CD1c-positive myeloid dendritic cell (primary cell): ENCODE data around the gene WNK1.
A peak's percentile ranks its signal among the peaks of the same experiment; 100 is the strongest.
"Not testable (repeated sequence)": the region's sequence is repeated elsewhere in the genome, so short reads cannot be mapped to it uniquely, and the experiment has no call there.

Source experiments
- DNase-seq: peaks from one replicate; pipeline ENCODE4 v3.0.0-alpha.2; 2016; ENCODE audit errors: extremely low spot score

WNK1 gene

DNA sequence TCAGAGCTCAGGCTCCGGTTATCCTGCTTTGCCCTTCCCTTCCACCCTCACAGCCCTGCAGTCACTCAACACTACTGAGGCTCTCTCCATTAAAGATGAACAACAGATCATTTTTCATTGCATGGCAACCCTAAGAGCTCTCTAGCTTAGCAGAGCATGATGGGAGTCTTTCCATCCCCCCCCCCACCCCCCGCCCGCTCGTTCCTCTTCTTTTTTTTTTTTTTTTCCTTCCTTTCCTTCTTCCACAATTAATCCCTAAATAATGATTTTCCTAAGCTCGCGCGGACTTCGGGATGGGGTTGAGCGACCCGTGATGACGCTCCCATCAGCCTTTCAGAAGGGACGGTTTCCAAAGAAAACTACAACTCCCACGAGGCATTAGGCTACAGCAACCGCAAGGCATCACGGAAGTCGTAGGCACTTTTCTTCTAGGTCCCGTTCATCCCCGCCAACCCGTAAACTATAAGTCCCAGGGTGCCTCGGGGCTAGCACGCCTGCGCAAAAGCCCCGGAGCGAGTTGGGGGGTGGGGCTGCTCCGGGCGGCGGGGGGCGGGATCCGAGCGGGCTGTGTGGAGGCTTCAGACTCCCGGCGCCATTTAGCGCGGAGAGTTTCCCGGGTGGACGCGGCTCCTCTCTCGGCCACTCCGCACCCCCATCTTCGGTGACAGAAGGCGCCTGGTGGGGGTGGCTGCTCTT, at the start of gene WNK1:
WNK1 (plus strand) TSS at position 581 of the 696 bp plus-strand sequence. CDS start 987 bp downstream, outside the sequence.
- peak; percentile 99 for DNase-seq

DNA sequence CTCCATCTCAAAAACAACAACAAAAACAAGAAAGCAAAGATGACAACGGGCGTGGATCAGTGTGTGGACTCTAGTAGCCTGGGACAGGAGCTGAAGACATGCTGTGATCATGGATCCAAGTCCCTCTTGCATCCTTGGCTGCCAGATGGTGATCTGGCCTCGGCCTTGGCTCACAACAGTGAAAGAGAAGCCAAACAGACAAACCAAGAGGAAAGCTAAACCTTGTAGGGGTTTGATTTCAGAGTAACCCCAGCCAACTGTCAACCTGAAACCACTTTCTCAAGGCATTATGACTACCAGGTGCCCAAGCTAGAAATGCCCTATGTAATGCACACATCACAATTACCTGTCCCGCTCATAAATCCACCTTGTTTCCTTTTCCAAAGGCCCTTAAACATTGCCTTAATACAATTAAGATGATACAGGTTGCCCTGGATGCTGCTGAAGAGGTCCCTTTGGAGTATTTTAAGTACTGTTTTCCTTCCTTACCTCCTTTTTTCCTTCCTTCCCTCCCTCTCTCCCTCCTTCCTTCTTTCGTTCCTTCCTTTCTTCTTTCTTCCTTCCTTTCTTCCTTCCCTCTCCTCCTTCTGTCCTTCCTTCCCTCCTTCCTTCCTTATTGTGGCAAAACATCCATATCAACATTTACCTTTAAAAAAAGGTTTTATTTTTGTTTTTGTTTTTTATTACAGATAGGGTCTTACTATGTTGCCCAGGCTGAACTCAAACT, 47.7 kb upstream of the WNK1 start:
- no peak for DNase-seq

DNA sequence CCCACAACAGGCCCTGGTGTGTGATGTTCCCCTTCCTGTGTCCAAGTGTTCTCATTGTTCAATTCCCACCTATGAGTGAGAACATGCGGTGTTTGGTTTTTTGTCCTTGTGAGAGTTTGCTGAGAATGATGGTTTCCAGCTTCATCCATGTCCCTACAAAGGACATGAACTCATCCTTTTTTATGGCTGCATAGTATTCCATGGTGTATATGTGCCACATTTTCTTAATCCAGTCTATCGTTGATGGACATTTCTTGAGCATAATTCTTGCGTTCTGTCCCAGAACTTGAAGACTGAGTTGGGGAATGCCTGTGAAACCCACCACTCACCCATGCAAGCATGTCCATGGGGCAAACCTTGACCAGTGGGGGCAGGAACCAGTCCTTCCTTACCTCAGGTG, 44.3 kb upstream of the WNK1 start:
- DNase-seq: not testable (repeated sequence)

DNA sequence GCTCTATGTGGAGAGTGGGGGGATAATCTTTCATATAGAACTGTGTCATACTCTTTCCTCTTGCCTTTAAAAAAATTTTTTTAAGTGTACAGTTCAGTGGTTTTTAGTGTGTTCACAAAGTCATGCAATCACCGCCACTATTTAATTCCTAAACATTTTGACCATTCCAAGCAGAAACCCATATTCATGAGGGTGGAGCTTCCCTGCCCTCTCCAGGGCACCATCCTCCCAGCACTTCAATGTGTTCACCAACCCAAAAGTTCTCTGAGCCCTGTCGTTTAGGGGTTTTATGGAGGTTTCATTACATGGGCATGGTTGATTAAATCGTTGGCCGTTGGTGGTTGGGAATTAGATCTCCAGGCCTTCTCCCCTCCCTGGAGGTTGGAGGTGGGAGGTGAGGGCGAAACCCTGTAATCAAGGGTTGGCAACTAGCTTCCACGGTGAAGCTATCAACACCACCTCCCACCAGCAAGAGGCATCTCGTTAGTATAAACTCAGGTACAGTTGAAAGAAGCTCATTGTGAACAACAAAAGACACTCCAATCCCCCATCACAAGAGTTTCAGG, 42.8 kb upstream of the WNK1 start:
- no peak for DNase-seq

DNA sequence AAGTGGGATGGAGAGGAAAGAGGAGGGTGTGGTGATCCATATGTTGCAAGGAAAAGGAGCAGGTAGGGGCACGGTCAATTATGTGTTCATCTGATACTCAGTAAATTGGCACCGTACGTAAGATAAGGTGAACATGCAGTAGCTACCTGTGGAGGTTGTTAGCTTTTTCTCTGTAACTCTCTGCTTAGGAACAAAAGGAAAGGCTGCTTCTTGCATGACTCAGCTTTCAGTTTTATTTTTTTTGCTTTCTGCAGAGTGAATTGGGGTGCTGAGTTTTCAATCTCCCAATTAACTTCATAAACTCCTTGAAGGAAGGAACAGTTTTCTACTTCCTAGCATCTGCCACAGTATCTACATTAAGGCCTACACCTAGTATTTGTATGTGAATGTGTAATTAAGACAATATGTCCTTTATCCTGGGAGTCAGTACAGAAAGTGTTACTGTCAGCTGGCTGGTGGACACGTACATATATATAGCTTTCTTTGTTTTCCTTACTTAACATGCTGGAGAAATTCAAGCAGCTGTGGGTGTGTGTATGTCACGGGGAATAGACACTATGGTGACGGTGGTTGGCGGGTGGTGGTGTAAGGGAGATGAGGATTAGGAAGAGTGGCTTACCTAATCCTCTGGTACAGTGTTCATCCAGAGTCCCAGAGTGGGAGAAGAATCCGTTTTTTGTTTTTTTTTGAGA, 40.1 kb upstream of the WNK1 start:
- DNase-seq: no peak

DNA sequence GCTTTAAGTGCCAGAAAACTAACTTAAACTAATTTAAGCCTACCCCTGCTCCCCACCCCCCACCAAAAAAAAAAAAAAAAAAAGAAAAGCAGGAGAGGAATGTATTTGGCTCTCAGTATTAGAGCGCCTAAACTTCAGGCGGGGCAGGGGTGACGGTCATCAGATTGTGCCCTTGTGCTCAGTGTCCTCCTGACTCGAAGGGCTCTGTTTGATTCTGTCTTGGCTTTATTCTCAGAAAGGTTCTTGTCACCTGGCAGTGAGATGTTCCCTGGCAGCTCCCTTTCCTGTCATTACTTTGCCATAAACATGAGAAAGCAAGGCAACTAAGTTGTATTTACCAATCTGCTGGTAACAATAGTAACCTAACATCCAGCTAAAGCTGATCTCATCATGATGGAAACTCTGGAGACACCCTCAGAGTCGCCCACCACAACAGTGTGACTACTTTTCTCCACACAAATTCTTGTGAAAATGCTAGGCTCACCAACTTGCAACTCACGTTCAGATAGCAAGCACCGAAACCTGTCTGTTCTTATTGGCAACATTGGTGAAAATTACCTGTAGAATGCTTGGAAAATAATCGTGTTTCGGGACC, 39.0 kb upstream of the WNK1 start:
- DNase-seq: no peak

DNA sequence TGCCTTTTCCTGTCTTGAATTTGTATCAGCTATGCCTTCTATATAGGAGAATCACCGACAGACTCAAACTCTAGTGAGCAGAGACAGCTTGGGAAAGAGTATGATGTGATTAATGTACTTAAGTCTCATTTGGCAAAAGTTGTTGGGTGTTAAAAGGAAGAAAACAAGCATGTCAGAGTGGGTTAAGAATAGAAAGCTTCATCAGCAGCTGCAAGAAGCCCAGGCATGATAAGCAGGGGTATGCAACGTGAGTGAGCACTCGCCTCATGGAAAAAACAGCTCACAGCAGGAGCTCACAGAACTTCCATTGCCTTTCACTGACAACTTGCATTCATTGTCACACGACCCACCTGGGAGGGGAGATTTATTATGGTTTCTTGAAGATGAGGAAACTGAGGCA, 35.9 kb upstream of the WNK1 start:
- no peak for DNase-seq

DNA sequence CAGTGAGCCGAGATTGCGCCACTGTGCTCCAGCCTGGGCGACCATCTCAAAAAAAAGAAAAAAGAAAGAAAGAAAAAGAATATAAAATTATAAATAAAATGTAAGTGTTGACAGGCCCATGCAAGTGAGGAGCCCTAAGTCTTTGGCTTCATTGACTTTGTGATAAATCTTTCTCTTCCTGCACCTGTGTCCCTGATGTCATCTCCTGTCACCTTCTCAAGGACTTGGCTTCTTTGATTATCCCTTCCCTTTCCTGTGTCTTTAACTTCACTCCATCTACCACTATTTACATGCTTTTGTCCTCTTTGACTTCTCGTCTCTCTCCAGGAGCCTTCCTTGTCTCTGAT, 33.6 kb upstream of the WNK1 start:
- no peak for DNase-seq

DNA sequence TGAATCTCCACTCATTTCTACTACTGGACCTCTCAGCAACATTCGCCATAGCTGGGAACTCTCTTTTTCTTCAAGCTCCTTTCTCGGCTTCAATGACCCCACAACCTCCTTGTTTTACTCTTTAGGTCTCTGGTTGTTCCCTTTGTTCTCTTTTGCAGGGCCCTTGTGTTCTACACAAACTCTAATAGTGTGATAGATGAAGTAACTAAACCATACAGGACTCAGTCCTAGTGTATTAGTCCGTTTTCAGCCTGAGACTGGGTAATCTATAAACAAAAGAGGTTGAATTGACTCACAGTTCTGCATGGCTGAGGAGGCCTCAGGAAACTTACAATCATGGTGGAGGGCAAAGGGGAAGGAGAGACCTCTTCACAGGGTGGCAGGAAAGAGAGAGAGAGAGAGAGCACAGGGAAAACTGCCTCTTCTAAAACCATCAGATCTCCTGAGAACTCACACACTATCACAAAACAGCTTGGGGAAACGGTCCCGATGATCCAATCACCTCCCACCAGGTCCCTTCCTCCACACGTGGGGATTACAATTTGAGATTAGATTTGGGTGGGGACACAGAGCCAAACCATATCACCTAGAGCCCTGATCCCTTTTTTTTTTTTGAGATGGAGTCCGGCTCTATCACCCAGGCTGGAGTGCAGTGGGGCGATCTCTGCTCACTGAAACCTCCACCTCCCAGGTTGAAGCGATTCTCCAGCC, 32.0 kb upstream of the WNK1 start:
- DNase-seq: no peak

DNA sequence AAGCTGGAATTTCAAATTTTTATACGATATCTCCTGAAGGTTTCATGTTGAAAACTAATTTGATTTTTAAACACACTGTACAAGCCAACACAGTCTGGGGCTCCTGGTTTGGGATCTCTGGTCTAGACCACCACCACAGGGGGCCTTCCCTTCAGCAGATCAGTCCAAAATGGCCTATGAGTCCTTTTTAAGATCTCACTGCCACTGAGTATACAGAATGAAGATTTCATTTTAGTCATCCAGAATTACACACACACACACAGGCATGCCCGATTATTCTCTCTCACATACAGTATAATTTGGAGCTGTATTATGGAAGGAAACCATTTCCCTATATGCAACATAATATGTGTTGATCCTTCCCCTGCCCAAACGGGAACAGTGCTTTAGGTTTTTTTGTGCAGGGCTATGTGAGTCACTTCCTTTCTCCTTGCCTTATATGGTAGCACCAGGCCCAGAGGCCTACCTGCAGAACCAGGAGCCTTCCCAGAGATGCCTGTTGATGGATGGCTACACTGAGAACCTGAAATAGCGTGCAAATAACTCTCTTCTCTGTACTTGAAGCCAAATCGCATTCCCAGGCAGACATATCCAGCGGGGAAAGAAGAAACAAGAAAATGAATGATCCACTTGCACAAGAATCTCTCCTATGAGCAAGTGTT, 28.1 kb upstream of the WNK1 start:
- DNase-seq: peak; percentile 63

DNA sequence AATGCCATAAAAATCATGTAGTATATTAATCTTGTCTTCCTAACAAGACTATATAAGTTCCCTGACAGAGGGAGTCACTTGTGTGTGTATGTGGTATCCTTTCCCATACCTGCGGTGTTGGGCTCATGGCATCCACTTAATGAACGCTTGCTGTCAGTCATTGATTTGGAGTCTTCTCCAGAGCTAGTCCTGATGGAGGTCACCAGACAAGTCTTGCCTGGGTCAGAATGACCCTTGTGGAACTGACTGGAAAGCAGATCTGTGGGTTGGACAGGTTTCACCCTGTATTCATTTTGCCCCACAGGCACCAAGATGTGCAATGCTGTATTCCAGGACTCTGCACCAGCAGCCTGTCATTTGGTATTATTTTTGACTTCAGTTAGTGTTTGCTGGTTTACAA, 27.3 kb upstream of the WNK1 start:
- no peak for DNase-seq

DNA sequence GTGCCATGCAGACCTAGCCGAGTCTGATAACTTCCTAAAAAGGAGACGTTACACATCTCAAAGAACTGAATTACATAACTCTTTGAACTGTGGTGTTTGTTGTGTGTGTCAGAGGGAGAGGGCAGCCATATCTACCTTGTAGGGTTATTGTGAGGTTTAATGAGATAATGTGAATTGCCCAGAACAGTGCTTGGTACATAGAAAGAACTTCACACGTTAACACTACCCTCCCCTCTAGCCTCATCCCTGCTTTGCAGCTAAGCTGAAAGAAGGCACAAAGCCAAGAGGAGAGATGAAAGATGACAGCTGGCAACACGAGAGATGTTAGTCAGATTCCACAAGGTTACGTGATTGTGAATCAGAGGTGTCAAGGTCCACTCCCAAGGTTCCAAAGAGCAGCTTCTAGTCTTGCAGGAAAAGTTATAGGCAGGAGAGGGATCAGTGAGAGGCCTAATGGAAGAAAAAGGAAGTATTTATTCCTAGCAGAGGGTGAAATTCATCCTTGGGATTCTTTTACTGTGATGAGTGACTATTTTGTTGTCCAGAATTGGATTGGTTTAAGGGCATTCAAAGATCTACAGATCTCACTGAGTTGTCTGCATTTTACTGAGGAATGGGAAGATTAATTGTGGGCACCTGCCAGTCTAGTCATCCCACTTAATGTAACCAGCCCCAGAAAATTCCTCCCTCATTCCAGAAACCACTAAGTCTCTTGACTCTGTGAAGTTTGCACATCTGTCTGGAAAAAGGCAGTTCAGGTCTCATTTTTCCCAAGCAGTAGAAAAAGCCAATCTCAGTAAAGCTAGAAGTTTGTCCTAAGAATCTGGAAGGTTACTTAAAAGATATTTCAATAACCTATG, 25.9 kb upstream of the WNK1 start:
- DNase-seq: peak; percentile 22

DNA sequence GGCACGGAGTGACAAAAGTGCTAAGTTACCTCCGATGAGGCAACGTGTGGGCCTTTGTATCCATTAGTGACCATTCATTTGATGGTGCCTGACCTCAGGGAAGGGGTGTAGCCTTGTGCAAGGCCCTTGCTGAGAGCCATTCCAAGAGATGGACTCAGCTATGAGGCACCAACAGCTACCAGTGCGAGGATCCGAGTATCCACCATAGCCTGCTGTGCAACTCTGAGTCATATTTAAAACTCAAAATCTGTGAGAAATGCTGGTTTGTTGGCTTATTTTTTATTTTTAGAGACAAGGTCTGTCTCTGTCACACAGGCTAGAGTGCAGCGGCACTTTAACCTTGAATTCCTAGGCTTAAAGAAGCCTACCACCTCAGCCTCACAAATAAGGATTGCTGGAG, 25.1 kb upstream of the WNK1 start:
- DNase-seq: no peak

DNA sequence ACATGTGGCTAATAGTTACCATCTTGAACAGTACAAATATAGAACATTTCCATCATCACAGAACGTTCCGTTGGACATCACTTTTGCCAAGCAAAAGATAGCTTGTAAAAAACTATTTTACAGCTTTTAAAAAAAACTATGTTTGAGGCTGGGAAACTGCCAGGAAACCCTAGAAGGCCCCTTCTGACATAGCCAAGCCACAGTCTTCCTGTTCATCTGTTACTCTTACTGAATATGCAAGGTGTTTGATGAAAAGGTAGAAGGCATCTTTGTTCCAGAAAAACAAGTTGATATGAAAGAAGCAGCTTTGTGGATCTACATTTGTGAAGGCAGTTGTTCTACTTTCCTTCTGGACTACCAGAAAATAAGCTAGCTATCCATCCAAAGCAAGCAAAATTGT, 23.6 kb upstream of the WNK1 start:
- DNase-seq: no peak

DNA sequence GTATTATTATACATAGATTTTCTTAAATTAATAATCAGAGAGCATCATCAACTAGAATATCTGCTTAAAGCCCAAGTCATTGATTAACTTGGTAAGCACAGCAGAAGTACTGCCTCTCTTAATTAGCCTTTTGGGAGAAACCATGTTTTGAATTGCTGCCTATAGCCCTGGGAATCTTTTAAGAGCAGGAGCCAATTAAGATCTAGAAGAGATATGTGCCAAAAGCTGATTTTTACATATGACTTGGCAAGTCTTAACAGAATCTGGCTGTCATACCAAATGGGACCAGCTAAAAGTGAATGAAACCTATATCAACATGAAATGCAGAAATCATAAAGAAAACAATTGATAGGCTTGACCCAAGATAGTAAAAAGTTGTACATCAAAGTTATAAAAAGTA, 23.2 kb upstream of the WNK1 start:
- DNase-seq: no peak

DNA sequence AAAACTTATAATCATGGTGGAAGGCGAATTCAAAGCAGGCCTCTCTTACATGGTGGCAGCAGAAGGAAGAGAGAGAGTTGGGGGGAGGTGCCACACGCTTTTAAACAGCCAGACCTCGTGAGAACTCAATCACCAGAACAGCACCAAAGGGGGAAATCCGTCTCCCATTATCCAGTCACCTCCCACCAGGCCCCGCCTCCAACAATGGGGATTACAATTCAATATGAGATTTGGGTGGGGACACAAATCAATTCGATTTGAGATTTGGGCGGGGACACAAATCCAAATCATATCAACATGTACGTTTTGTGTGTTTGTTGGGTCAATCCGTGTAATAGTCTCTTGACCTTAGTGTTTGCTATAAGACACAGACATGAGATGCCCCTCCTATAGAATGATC, 21.8 kb upstream of the WNK1 start:
- DNase-seq: no peak

DNA sequence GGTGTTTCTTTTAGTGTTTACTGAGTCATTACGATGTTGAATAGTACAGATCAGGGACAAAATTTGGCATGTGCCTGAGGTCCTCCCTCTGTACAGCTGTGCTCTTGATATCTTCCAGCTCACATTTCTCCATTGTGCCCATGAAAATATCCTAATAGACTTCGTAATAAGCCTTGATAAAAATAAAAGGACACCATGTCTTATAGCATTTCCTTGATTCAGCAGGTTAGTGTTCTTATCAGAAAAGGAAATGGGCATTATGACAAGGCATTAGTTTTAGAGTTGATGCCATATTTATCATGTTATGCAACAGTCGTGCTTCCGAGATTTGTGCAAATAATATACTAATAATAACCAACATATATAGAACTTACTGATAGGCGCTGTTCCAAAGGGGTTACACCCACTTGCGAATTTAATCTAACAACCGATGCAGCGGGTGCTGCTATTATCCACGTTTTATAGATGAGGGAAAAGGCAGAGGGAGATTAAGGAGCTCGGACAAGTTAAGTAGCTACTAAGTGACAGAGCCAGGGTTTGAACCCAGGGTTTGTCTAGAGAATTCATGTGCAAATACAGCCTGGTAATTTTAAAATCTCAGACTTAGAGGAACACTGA, 15.1 kb upstream of the WNK1 start:
- no peak for DNase-seq

DNA sequence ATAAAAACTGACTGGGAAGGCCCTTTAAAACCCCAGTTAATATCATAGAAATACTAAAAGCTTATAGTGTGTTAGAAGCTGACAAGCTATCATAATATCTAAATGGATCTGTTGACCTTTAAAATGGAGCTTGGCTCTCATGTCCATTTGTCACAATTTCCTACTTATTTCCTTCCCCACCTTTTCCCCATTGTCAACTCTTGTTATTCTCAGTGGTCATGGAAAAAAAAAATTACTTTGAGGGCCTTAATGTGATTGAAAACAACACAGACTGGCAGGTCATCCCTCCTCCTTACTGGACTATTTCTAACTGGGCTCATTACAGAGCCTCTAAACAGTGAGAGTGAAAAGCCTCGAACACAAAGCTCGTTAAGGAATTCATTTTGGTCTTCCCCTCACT, 13.7 kb upstream of the WNK1 start:
- DNase-seq: no peak

DNA sequence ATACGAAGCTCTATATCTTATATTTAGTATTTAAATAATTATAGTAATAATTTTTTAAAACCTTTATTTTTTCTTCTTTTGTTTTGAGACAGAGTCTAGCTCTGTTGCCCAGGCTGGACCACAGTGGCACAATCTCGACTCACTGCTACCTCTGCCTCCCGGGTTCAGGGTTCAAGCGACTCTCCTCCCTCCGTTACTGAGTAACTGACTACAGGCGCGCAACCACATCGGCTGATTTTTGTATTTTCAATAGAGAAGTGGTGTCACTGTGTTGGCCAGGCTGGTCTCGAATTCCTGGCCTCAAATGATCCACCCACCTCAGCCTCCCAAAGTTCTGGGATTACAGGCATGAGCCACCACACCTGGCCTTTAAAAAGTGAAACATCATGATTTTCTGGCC, 13.0 kb upstream of the WNK1 start:
- no peak for DNase-seq

DNA sequence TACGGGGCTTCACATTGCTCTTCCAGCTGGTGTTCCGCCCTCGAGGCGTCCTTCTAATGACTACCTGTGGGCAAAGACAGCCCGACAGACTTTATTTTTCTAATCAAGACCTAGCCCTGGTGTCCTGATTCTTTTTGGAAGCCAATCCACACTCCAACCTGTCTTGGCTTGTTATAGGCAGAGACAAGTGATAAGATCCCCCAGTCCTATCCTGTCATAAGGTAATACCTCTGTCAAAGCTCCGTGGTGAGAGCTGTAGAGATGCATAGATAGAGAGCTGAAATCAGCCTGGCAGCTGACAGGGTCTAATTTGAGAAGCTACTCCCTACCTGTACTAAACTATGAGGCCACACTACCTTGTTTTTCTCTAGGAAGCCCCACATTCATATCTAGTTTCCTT, 11.5 kb upstream of the WNK1 start:
- DNase-seq: no peak
